RWPE1 (cell line): ENCODE results near the gene GIT2.

Experiments
- CTCF ChIA-PET: fragments of 350-600 bp; sonication (Branson Sonifier 250); formaldehyde crosslinking; extraction: SDS; loops from one replicate; lab custom pipeline; 2021; lab: Yijun Ruan, JAX
- POLR2A ChIA-PET: fragments of 400-600 bp; formaldehyde crosslinking; extraction: SDS; loops from one replicate; lab custom pipeline; 2020; ENCODE audit warnings: antibody characterized with exemption; ENCODE audit not compliant: low non-redundant PET; lab: Yijun Ruan, JAX
- DNase-seq: peaks from one replicate; pipeline ENCODE4 v3.0.0; 2012; ENCODE audit warnings: low spot score
- H3K27ac ChIP-seq: fragments of 450-650 bp; 2 replicates; pipeline ENCODE4 v1.5.1; 2017
- CTCF ChIP-seq: fragments of 450-650 bp; conservative IDR thresholded peaks from 2 replicates; pipeline ENCODE4 v1.5.1; 2017; ENCODE audit warnings: low read depth, mild to moderate bottlenecking

The GIT2 gene

GRCh38 chr12:110006115-110006514 lies 9.9 kb upstream of the GIT2 start:
- ChIA-PET POLR2A (no interaction called here), CTCF (no interaction called here)
- no peak for DNase-seq
- no peak overlapping the region for H3K27ac ChIP-seq
- no peak for TF ChIP-seq CTCF

GRCh38 chr12:110005319-110005973 lies 9.3 kb upstream of the GIT2 start:
- no peak overlapping the region for H3K27ac ChIP-seq
- POLR2A ChIA-PET = no interaction called here

GRCh38 chr12:110004598-110004997 lies 8.4 kb upstream of the GIT2 start:
- TF ChIP-seq CTCF = no peak
- H3K27ac ChIP-seq = peak overlapping the region; percentile 35; the same call in 1 of the 2 replicates
- ChIA-PET CTCF (interaction anchor here (0.6 kb wide), 1 partner anchor 35 kb away, joined by 3 read pairs; no protein-coding TSS in a partner anchor), POLR2A (no interaction called here)
- DNase-seq = no peak

More at GRCh38 chr12:110005319-110005973, 9.3 kb upstream of the GIT2 start:
- TF ChIP-seq CTCF = no peak
- no peak for DNase-seq
- CTCF ChIA-PET = no interaction called here

GRCh38 chr12:110002676-110003515 lies 6.7 kb upstream of the GIT2 start:
- ChIA-PET CTCF (interaction anchor here (0.6 kb wide), 1 partner anchor 537 kb away, joined by 3 read pairs; no protein-coding TSS in a partner anchor), POLR2A (no interaction called here)
- H3K27ac ChIP-seq = peak overlapping the region; percentile 35; the same call in 1 of the 2 replicates
- no peak for TF ChIP-seq CTCF
- DNase-seq = peak; percentile 52

- no peak for TF ChIP-seq CTCF
- peak; percentile 86 for DNase-seq
- POLR2A ChIA-PET = no interaction called here
- CTCF ChIA-PET = interaction anchor here (0.6 kb wide), 1 partner anchor 1079 kb away, joined by 4 read pairs; no protein-coding TSS in a partner anchor
- peak overlapping the region; percentile 53; the same call in 1 of the 2 replicates for H3K27ac ChIP-seq
Observed at GRCh38 chr12:110001596-110001995, 5.4 kb upstream of the GIT2 start.

GRCh38 chr12:109999983-110000505 lies 3.9 kb upstream of the GIT2 start:
- ChIA-PET CTCF (no interaction called here), POLR2A (no interaction called here)
- no peak for DNase-seq
- TF ChIP-seq CTCF = no peak
- peak overlapping the region; percentile 77 for H3K27ac ChIP-seq
